OCI-LY7 (cell line): Measurements from ENCODE around the gene TMEM100.

Experiments
- EZH2phosphoT487 ChIP-seq: fragments of 200-600 bp; sonication (generic); IDR thresholded peaks from 2 replicates; pipeline ENCODE4 v1.6.1; 2018; ENCODE audit warnings: low read depth, borderline replicate concordance, mild to moderate bottlenecking, mixed run types, antibody characterized with exemption, low read length, moderate library complexity, mixed read lengths
- TF ChIP-seq, protein P1 (sequence below): fragments of 200-600 bp; sonication (generic); conservative IDR thresholded peaks from 2 replicates; pipeline ENCODE4 v1.5.1; 2014; ENCODE audit warnings: mild to moderate bottlenecking, antibody characterized with exemption, low read length, moderate library complexity, mixed read lengths

DNA sequence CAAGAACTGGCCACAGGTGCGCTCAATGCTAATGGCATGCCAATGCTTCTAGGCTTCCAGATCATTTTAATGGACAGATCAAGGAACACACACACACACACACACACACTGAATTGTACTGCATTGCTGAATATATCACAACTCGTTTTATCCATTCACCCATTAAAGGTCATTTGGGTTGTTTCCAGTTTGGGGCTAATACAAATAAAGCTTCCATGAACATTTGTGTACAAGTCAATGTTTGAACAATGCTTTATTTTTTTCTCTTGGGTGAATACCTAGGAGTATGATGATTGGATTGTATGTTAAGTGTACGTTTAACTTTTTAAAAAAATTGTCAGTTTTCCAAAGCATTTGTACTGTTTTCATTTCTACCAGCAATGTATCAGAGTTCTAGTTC lies 24.5 kb upstream of the TMEM100 start:
- TF ChIP-seq, protein P1, sequence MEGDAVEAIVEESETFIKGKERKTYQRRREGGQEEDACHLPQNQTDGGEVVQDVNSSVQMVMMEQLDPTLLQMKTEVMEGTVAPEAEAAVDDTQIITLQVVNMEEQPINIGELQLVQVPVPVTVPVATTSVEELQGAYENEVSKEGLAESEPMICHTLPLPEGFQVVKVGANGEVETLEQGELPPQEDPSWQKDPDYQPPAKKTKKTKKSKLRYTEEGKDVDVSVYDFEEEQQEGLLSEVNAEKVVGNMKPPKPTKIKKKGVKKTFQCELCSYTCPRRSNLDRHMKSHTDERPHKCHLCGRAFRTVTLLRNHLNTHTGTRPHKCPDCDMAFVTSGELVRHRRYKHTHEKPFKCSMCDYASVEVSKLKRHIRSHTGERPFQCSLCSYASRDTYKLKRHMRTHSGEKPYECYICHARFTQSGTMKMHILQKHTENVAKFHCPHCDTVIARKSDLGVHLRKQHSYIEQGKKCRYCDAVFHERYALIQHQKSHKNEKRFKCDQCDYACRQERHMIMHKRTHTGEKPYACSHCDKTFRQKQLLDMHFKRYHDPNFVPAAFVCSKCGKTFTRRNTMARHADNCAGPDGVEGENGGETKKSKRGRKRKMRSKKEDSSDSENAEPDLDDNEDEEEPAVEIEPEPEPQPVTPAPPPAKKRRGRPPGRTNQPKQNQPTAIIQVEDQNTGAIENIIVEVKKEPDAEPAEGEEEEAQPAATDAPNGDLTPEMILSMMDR = no peak
- TF ChIP-seq EZH2phosphoT487 = no peak
